DMS153 treated with DMSO at 0.1 percent for 48 hours (cell line): Measurements from ENCODE around the gene TATDN2.

ENCODE experiments used
- DNase-seq: peaks from one replicate; lab custom pipeline; 2025; ENCODE audit not compliant: unreplicated experiment; lab: John Stamatoyannopoulos, UW

Gene TATDN2

GRCh38 chr3:10315771-10316344 is 67.6 kb downstream of the TATDN2 start:
- no peak for DNase-seq

GRCh38 chr3:10317311-10317960 is 69.2 kb downstream of the TATDN2 start:
- DNase-seq = no peak

GRCh38 chr3:10317961-10318350 is 69.7 kb downstream of the TATDN2 start:
- no peak for DNase-seq

DNA sequence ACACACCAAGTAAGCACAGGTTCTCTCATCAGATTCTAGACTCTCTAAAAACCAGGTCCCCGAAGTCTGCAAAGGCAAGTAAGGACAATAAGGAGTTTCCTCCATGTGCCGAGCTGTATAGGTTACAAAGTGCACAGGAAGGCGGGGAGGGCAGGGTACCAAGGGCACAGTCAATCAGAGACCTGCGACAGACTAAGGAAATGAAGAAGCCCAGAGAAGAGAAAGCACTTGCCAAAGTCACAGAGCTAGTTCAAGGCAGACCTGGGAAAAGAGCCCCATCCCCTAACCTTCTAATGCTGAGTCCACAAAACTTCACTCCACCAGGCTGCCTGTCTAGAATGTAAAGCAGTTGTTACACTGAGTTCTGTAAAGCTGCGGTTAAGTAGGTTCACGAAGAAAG is 71.0 kb downstream of the TATDN2 start:
- DNase-seq = no peak

- DNase-seq = no peak
Observed at GRCh38 chr3:10319804-10320203, 71.5 kb downstream of the TATDN2 start.

GRCh38 chr3:10320320-10320677 is 72.0 kb downstream of the TATDN2 start:
- DNase-seq = no peak

DNA sequence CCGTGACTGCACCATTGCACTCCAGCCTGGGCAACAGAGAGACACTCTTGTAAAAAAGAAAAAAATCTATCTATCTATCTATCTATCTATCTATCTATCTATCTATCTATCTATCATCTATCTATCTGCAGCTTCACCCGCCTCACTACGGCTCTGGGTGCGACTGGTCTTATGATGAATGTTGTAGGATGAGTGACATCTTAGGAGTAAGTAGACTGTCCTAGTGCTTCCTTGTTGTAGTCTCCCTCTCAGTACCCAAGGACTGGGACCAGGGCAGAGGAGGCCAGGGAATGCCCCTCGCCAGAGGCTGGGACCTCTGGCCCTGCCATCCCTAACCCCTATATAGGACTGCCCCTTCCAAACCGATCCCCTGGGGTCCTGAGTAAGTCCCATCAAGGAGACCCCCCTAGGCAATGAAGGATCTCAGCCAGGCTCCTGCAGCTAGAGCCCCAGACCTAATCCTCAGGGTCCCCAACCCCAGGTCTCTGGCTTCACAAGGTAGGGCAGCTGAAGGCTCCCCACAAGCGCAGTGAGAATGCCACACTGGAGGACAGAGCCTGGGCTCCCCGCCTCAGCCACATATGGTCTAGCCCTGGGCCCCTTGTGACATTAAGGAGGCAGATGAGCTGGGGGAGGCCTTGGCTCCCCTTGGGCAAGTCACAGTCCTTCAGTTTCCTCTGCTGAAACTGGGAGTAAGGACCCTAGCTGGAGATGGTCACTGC is 73.5 kb downstream of the TATDN2 start:
- DNase-seq = no peak

- DNase-seq = no peak
Observed at GRCh38 chr3:10322352-10322710, 74.1 kb downstream of the TATDN2 start.

- DNase-seq = no peak
Observed at GRCh38 chr3:10327592-10327991, 79.3 kb downstream of the TATDN2 start.

DNA sequence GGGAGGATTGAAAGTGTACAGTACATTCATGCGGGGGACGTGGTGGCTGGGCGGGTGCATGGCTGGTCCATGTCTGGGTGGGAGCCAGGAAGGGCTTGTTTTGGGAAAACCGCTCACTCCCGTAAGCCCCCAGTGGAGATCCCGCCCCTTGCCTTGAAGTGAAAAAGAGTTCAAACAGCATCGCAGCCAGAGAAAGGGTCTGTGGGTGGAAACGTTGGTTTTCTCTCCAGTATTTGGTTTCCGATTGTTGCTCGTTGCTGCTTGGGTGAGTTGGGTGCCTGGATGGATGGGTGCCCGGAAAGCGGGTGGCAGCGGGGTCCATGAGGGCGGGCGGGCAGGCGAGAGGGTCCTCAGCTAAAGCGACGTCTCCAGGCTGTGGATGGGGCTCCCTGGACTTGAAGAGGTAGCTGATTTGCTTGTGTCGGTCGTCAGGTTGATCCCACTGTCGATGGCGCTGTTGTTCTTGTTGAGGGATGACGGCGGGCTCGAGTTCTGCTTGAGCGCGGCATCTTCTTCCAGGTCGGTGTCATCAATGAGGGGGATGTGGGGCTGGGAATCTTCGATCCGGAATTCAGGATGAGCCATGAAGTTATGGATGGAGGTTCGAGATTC is 80.3 kb downstream of the TATDN2 start:
- no peak for DNase-seq

- DNase-seq = no peak
Observed at GRCh38 chr3:10329495-10330015, 81.3 kb downstream of the TATDN2 start.

DNA sequence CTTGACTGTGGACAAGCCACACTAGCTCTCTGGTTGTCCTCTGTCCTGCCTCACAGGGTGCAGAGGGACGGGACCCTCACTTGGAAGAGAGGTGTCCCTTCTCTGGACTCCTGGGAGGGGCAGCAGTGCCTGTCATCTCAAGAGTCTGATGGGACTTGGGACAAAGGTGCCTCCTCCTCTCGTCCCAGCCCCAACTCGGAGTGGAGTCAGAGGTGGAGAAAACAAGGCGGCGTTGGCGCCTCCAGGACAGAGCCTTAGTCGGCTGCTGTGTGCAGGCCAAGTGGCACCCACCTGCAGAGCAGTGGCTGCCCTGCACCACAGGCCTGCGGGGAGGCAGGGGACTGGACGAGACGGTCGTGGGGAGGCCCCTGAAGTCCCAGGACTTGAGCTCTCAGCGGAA is 82.1 kb downstream of the TATDN2 start:
- no peak for DNase-seq
